ENCODE data around the gene SNX24.
"Not testable (repeated sequence)": the region's sequence is repeated elsewhere in the genome, so short reads cannot be mapped to it uniquely, and the experiment has no call there.

SNX24 gene

GRCh38 chr5:122845229-122846050 lies at the start of gene SNX24:
SNX24 (plus strand) TSS chr5:122845613; CDS start chr5:122845634, 21 bp downstream.
- DNase-seq, result peak; percentile 70

- no peak for DNase-seq
These were observed 39.9 kb upstream of the SNX24 start for GRCh38 chr5:122805481-122805880.

GRCh38 chr5:122810405-122810804 lies 35.0 kb upstream of the SNX24 start:
- DNase-seq, result no peak

GRCh38 chr5:122815218-122815767 lies 30.1 kb upstream of the SNX24 start:
- no peak for DNase-seq

GRCh38 chr5:122816756-122817155 lies 28.7 kb upstream of the SNX24 start:
- DNase-seq, result no peak

GRCh38 chr5:122831984-122832383 lies 13.4 kb upstream of the SNX24 start:
- DNase-seq, result no peak

GRCh38 chr5:122835681-122836080 lies 9.7 kb upstream of the SNX24 start:
- no peak for DNase-seq

- no peak for DNase-seq
These were observed 8.5 kb upstream of the SNX24 start for GRCh38 chr5:122836947-122837346.

GRCh38 chr5:122839731-122840130 lies 5.7 kb upstream of the SNX24 start:
- DNase-seq, result no peak

GRCh38 chr5:122842016-122842580 lies 3.3 kb upstream of the SNX24 start:
- DNase-seq, result no peak

- DNase-seq, result peak; percentile 9
These were observed 1.1 kb upstream of the SNX24 start for GRCh38 chr5:122844136-122844909.

GRCh38 chr5:122844910-122845228 lies 544 bp upstream of the SNX24 start:
- peak; percentile 32 for DNase-seq

- no peak for DNase-seq
These were observed 688 bp downstream of the SNX24 start for GRCh38 chr5:122846051-122846550.

- DNase-seq, result no peak
These were observed 2.3 kb downstream of the SNX24 start for GRCh38 chr5:122847687-122848081.

GRCh38 chr5:122849771-122850170 lies 4.4 kb downstream of the SNX24 start:
- DNase-seq, result no peak

- not testable (repeated sequence) for DNase-seq
These were observed 12.1 kb downstream of the SNX24 start for GRCh38 chr5:122857538-122857937.

GRCh38 chr5:122858451-122858850 lies 13.0 kb downstream of the SNX24 start:
- DNase-seq, result peak; percentile 30

GRCh38 chr5:122863240-122863639 lies 17.8 kb downstream of the SNX24 start:
- no peak for DNase-seq

GRCh38 chr5:122863721-122864120 lies 18.3 kb downstream of the SNX24 start:
- DNase-seq, result no peak

- DNase-seq, result no peak
These were observed 19.0 kb downstream of the SNX24 start for GRCh38 chr5:122864400-122864799.

GRCh38 chr5:122864842-122865241 lies 19.4 kb downstream of the SNX24 start:
- no peak for DNase-seq

- no peak for DNase-seq
These were observed 24.9 kb downstream of the SNX24 start for GRCh38 chr5:122870219-122870856.

- no peak for DNase-seq
These were observed 26.2 kb downstream of the SNX24 start for GRCh38 chr5:122871661-122872060.

All from NCI-H345 (cell line).